Coronary artery (tissue), 2 donors: ENCODE data around the gene CUL1.

Experiments
- DNase-seq: peaks from one replicate; pipeline ENCODE4 v3.0.0-alpha.2; 2017; ENCODE audit warnings: low spot score
- H3K27ac ChIP-seq, 2 donors: fragments of 200-600 bp; sonication (generic); one replicate each; pipeline ENCODE4 v1.5.1; 2016 to 2019
- H3K4me3 ChIP-seq: fragments of 200-600 bp; sonication (generic); 2 replicates; pipeline ENCODE4 v1.5.1; 2016; ENCODE audit warnings: mild to moderate bottlenecking, moderate library complexity
- CTCF ChIP-seq: fragments of 200-600 bp; sonication (generic); IDR thresholded peaks from one replicate; pipeline ENCODE4 v1.5.1; 2019; ENCODE audit warnings: antibody characterized with exemption

The CUL1 gene

GRCh38 chr7:148681821-148682220 is 16.9 kb upstream of the CUL1 start:
- no peak overlapping the region for H3K27ac ChIP-seq
- no peak overlapping the region for H3K4me3 ChIP-seq
- no peak for DNase-seq
- TF ChIP-seq CTCF: no peak

DNA sequence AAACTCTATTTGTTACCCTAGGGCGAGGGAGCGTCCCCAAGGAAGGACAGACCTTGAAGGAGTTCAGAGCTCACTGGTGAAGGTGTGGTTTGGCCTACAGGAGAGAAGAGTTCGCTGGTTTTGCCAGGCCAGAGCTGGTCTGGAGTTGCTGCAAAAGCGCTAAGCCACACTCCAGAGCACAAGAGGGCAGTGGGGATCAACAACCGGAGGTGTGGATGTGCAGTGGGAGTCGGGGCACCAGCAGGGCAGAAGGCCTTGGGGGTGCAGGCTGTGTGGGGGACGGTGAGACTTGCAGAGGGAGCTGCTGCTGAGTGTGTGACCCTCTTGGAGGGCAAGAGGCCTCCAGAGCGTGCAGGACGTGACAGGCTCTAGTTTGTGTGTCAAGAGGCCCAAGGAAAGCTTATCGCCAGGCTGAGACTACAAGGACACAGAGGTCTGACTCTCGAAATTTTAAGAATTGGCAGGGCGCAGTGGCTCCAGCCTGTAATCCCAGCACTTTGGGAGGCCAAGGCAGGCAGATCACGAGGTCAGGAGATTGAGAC is 14.3 kb upstream of the CUL1 start:
- TF ChIP-seq CTCF: no peak
- no peak overlapping the region for H3K27ac ChIP-seq
- DNase-seq: no peak

DNA sequence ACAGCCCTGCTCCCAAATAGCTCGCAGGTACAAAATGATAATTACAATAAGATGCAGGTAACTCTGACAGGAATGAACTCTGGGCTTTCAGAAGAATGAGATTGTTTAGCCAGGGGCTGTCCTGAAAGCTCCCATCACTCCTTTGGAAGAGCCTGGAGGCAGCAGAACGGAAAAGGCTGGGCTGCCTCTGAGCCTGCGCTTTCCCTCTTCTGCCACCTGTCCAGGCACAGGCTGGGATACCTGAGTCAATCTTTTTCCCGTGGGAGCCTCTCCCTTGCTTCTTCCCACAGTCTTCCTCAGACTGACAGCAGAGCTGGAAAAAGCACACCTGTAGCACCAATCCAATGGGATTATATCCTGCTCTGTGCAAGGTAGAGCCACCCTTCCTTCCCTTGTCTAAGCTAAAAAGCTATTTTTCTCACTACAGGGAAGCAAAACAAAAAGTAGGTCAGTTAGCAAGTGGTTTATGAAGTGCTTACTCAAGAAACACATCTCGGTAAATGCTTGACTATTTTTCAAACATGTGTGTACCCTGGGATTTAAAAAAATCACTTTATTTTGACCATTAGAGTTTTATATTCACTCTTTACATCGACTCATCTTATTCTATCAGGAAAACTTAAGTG is 12.3 kb upstream of the CUL1 start:
- H3K27ac ChIP-seq: no peak overlapping the region
- no peak overlapping the region for H3K4me3 ChIP-seq
- no peak for DNase-seq
- TF ChIP-seq CTCF: no peak

More for the DNA sequence above, 14.3 kb upstream of the CUL1 start:
- no peak overlapping the region for H3K4me3 ChIP-seq

- no peak for TF ChIP-seq CTCF
- Histone ChIP-seq H3K4me3 (no peak overlapping the region), H3K27ac (no peak overlapping the region)
- no peak for DNase-seq
These were observed 11.1 kb upstream of the CUL1 start for GRCh38 chr7:148687555-148687954.

- H3K4me3 ChIP-seq: no peak overlapping the region
- H3K27ac ChIP-seq: no peak overlapping the region
- no peak for TF ChIP-seq CTCF
- no peak for DNase-seq
These were observed 10.2 kb upstream of the CUL1 start for GRCh38 chr7:148688526-148688925.

GRCh38 chr7:148693651-148694050 is 5.1 kb upstream of the CUL1 start:
- DNase-seq: no peak
- Histone ChIP-seq H3K4me3 (no peak overlapping the region), H3K27ac (no peak overlapping the region)
- TF ChIP-seq CTCF: no peak

DNA sequence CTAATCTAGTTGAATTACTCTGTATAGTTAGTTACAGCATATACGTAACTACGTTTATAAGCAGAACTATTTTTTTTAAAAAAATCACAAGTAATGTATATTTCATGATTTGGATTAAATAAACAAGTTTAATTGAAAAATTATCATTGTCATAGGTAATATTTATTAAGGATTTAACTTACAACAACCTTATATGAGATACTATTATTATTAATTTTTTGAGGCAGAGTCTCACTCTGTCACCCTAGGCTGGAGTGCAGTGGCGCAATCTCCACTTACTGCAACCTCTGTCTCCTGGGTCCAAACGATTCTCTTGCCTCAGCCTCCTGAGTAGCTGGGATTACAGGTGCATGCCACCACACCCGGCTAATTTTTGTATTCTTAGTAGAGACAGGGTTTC is 4.1 kb upstream of the CUL1 start:
- DNase-seq: no peak
- no peak overlapping the region for H3K4me3 ChIP-seq
- no peak for TF ChIP-seq CTCF
- H3K27ac ChIP-seq: no peak overlapping the region
